HG02588 (cell line): ENCODE results near the gene KIF23.
"Not testable (repeated sequence)": the region's sequence is repeated elsewhere in the genome, so short reads cannot be mapped to it uniquely, and the experiment has no call there.

Experiments used
- ATAC-seq: cut with Tn5 transposase; IDR thresholded peaks from one replicate; pipeline ENCODE4 v1.9.1; 2021; ENCODE audit warnings: mild to moderate bottlenecking, moderate library complexity; ENCODE audit not compliant: unreplicated experiment

The KIF23 gene

GRCh38 chr15:69434238-69434637 lies 20.1 kb downstream of the KIF23 start:
- ATAC-seq: no peak

- no peak for ATAC-seq
Observed at GRCh38 chr15:69434679-69435078, 20.5 kb downstream of the KIF23 start.

GRCh38 chr15:69435985-69436384 lies 21.8 kb downstream of the KIF23 start:
- no peak for ATAC-seq

- no peak for ATAC-seq
Observed at GRCh38 chr15:69436951-69437350, 22.8 kb downstream of the KIF23 start.

GRCh38 chr15:69439623-69440022 lies 25.5 kb downstream of the KIF23 start:
- ATAC-seq: no peak

GRCh38 chr15:69443032-69443611 lies 29.0 kb downstream of the KIF23 start:
- ATAC-seq: no peak

GRCh38 chr15:69444686-69445085 lies 30.5 kb downstream of the KIF23 start:
- ATAC-seq: no peak

- no peak for ATAC-seq
Observed at GRCh38 chr15:69446953-69447352, 32.8 kb downstream of the KIF23 start.

DNA sequence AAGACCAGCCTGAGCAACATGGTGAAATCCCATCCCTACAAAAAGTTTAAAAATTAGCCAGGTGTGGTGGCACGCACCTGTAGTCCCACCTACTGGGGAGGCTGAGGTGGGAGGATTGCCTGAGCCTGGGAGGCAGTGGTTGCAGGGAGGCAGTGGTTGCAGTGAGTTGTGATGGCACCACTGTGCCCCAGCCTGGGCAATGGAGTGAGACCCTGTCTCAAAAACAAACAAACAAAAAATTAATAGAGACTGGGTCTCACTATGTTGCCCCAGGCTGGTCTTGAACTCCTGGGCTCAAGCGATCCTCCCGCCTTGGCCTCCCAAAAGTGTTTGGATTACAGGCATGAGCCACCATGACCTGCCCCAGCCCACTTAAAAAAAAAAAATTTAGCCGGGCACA lies 36.1 kb downstream of the KIF23 start:
- ATAC-seq: not testable (repeated sequence)

GRCh38 chr15:69450968-69451695 lies 37.0 kb downstream of the KIF23 start:
- ATAC-seq: no peak

DNA sequence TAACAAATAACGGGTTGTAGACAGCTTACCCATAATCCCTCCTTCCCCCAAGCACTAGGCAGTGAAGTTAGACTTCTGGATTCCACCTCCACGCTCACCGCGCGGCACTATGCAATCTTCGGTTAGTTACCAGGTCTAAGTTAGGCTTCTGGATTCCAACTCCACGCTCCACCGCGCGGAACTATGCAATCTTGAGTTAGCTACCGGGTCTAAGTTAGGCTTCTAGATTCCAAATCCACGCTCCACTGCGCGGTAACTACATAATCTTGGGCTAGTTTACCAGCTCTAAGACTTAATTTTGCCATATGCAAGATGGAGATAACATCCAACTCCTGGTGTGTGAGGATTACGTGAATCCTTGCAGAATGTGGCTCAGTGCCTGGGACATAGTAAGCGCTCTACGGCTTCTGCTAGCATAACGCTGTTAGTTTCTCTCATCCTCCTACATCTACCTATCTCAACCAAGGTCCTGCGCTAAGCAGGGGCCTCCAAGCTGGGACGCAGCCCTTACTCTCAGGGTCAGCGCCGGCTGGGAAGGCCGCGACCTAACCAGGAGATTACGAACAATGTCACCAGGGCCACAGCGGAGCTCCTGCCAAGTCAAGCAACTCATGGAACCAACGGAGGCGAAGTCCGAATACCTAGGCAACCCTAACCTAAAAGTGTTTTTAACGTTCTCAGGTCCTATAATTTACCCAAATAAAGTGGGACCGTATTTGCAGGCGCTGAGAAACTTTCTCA lies 38.0 kb downstream of the KIF23 start:
- ATAC-seq: peak; percentile 33

- ATAC-seq: peak; percentile 77
Observed at GRCh38 chr15:69452692-69453521, 38.8 kb downstream of the KIF23 start, which contains the start of gene RPLP1. Gene RPLP1 (plus strand): TSS chr15:69452818. CDS start chr15:69452949, 131 bp downstream.

GRCh38 chr15:69454953-69455352 lies 40.8 kb downstream of the KIF23 start:
- no peak for ATAC-seq

DNA sequence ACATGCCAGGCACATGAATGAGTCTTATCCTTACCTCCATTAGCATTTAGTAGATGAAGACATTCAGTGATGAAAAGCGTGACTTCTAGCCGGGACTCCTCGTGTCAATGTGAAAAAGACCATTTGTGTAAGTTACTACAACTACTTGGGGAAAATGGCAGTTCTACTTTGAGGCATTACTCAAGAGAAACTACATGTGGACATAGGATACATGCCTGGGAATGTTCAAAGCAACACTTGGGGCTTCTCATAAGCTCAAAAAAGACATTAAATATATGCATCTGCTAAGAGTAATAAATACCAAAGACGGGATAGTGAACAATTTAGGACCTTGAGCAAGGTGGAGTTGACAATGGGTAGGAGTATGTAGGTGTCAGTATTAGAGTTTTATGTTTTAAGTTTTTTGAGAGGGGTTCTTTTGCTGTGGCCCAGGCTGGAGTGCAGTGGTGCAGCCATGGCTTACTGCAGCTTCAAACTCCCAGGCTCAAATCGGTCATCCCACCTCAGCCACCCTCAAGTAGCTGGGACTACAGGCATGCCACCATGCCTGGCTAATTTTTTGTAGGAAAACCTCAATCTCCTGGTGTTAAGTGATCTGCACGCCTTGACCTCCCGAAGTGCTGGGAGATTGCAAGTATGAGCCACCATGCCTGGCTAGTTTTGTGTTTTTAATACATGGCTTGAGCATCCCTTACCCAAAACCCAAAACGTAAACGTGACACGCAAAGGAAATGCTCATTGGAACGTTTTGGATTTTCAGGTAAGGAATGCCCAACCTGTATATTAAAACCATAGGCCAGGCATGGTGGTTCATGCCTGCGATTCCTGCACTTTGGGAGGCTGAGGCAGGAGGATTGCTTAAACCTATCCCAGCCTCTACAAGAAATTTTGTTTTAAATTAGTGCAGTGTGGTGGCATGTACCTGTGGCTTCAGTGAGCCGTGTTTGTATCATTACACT lies 42.3 kb downstream of the KIF23 start:
- ATAC-seq: no peak

DNA sequence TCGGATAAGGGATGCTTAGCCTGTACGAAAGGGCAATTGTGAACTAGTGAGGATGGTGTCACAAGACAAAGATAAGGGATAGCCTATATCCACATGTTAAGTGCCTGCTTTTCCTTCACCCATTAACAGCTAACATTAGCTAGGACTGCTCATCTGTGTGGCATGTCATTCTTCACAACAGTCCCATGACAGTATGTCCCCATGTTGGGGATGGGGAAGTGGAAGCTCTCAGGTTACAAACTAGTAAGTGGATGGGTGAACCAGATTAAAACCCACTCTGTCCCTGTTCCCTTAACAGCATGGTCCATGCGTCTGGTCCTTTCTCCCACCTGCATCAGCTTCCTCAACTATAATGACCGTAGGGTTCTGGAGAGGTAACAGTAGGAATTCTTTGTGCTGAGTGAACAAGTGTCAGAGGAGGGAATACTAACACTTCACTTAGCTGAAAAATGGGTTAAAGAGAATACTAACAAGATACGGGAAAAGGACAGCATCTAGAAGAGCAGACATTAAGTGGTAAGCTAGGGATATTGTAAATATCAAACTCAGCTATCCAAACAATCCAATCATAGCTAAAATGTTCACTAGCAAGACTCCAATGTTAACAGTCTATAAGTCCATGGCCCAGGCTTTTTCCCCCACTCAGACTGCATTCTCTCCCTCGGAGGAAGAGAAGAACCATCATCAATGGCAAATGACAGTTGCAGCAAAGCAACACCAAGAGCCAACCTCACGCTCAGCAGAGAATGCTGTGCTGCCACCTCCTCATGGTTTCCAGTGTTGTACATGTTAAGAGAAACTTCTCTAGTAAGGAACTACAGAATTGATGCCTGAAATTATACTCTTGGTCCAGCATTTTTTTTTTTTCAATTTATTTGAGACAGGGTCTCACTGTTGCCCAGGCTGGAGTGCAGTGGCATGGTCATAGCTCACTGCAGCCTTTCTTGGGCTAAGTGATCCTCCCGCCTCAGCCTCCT lies 43.4 kb downstream of the KIF23 start:
- no peak for ATAC-seq

GRCh38 chr15:69459066-69459465 lies 44.9 kb downstream of the KIF23 start:
- ATAC-seq: no peak

DNA sequence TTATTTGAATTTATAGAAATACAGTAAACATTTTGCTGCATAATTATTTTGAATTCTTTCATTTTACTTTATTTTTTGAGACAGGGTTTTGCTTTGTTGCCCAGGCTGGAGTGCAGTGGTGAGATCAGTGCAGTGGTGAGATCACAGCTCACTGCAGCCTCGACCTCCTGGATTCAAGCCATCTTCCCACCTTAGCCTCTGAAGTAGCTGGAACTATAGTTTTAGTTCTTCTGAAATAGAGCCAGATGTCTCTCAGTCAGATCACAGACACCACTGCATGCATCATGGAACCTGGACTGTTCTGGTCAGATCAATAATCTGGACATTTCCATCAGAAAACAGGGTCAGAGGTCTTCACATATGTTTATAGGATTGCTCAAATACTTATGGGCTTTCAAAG lies 46.3 kb downstream of the KIF23 start:
- ATAC-seq: no peak

DNA sequence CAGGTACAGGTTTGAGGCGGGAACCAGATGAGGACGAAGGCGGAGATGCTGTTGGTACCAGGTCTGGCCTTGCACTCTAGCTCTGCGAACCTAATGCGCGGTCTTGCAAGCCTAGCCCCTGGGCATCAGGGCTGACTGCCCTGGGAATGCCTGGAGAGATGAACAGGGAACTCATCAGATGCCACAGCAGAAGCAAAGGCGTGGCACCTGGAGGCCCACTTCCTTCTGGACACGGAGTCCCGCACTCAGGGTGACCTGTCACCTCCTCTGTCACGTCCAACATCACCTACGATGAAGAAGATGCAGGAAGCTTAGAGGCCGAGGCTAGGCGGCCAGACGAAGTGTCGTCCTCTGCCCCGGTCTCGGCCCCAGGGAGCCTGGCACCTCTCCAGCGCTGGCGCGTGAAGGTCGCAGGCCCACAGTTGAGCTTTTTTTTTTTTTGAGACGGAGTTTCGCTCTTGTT lies 47.9 kb downstream of the KIF23 start:
- no peak for ATAC-seq
